GM23248 (cell line): Measurements from ENCODE around the gene PEMT.

Source experiments
- EZH2 ChIP-seq: fragments of 200-600 bp; sonication (generic); IDR thresholded peaks from 2 replicates; pipeline ENCODE4 v1.6.1; 2018; ENCODE audit warnings: antibody characterized with exemption, mild to moderate bottlenecking; ENCODE audit not compliant: insufficient read depth, poor library complexity, severe bottlenecking
- EZH2phosphoT487 ChIP-seq: fragments of 200-600 bp; sonication (generic); IDR thresholded peaks from 2 replicates; pipeline ENCODE4 v1.6.1; 2018; ENCODE audit warnings: antibody characterized with exemption, moderate library complexity, mild to moderate bottlenecking, low read depth; ENCODE audit not compliant: insufficient read depth

GRCh38 chr17:17570798-17571716 is 20.5 kb downstream of the PEMT start:
- no peak for TF ChIP-seq EZH2
- no peak for TF ChIP-seq EZH2phosphoT487
